Stomach smooth muscle (tissue), 2 donors: ENCODE data around the gene PPP1R10.
"Not testable (repeated sequence)": the region's sequence is repeated elsewhere in the genome, so short reads cannot be mapped to it uniquely, and the experiment has no call there.

Experiments used
- H3K27ac ChIP-seq: one replicate; pipeline ENCODE4 v1.7.0; 2013; ENCODE audit warnings: mild to moderate bottlenecking, low read length, inconsistent platforms
- H3K27me3 ChIP-seq, 2 donors: one replicate each; pipeline ENCODE4 v1.7.0; 2013; ENCODE audit warnings: low read length in 2 of 2; ENCODE audit not compliant: insufficient read depth in 2 of 2, control insufficient read depth in 1 of 2
- H3K36me3 ChIP-seq, 2 donors: one replicate each; pipeline ENCODE4 v1.7.0; 2013; ENCODE audit warnings: low read length in 2 of 2; ENCODE audit not compliant: control insufficient read depth in 2 of 2, insufficient read depth in 2 of 2
- H3K4me1 ChIP-seq: one replicate; pipeline ENCODE4 v1.7.0; 2013; ENCODE audit warnings: low read length; ENCODE audit not compliant: control insufficient read depth, insufficient read depth
- H3K4me3 ChIP-seq, 2 donors: one replicate each; pipeline ENCODE4 v1.7.0; 2013; ENCODE audit warnings: low read length in 2 of 2
- H3K9ac ChIP-seq, 2 donors: one replicate each; pipeline ENCODE4 v1.7.0; 2013; ENCODE audit warnings: low read length in 2 of 2, mild to moderate bottlenecking in 1 of 2
- H3K9me3 ChIP-seq, 2 donors: one replicate each; pipeline ENCODE4 v1.7.0; 2013; ENCODE audit warnings: low read length in 2 of 2; ENCODE audit not compliant: control insufficient read depth in 2 of 2
- donor health status: healthy.
- donor health status: Pancreatic carcinoma.

The PPP1R10 gene

GRCh38 chr6:30597315-30598144 is 19.5 kb downstream of the PPP1R10 start:
- not testable (repeated sequence) for H3K4me1 ChIP-seq

GRCh38 chr6:30592287-30592686 is 24.8 kb downstream of the PPP1R10 start:
- H3K4me1 ChIP-seq: no peaks in the 10 kb centered on the region
- no peak overlapping the region for H3K9ac ChIP-seq
- no peak overlapping the region for H3K27ac ChIP-seq
- H3K9me3 ChIP-seq: no peaks in the 10 kb centered on the region
- no peaks in the 10 kb centered on the region for H3K27me3 ChIP-seq
- peaks cover 39 to 40% of the 10 kb centered on the region in 2 donors for H3K36me3 ChIP-seq
- H3K4me3 ChIP-seq: no peak overlapping the region

More at GRCh38 chr6:30597315-30598144, 19.5 kb downstream of the PPP1R10 start:
- H3K27ac ChIP-seq, H3K4me3 ChIP-seq, H3K27me3 ChIP-seq, H3K9me3 ChIP-seq: not testable (repeated sequence)
- Histone ChIP-seq H3K36me3 (peaks cover 28% of the 10 kb centered on the region in 2 donors), H3K9ac (peak overlapping the region in 1 of 2 donors; percentile 55)

- no peaks in the 10 kb centered on the region for H3K4me1 ChIP-seq
- H3K4me3 ChIP-seq: no peak overlapping the region
- no peaks in the 10 kb centered on the region for H3K27me3 ChIP-seq
- H3K9me3 ChIP-seq: no peaks in the 10 kb centered on the region
- peaks cover 47 to 49% of the 10 kb centered on the region in 2 donors for H3K36me3 ChIP-seq
- H3K27ac ChIP-seq: peak overlapping the region; percentile 6
- H3K9ac ChIP-seq: no peak overlapping the region
These were observed 26.0 kb downstream of the PPP1R10 start for GRCh38 chr6:30591008-30591407.

- Histone ChIP-seq H3K27me3 (no peaks in the 10 kb centered on the region), H3K4me3 (no peak overlapping the region), H3K9me3 (no peaks in the 10 kb centered on the region), H3K36me3 (peaks cover 52 to 54% of the 10 kb centered on the region in 2 donors), H3K27ac (peak overlapping the region; percentile 6), H3K4me1 (no peaks in the 10 kb centered on the region), H3K9ac (no peak overlapping the region)
These were observed 26.5 kb downstream of the PPP1R10 start for GRCh38 chr6:30590509-30590908.

- Histone ChIP-seq H3K4me1 (no peaks in the 10 kb centered on the region), H3K9ac (no peak overlapping the region), H3K9me3 (no peaks in the 10 kb centered on the region), H3K4me3 (no peak overlapping the region), H3K27me3 (no peaks in the 10 kb centered on the region), H3K27ac (no peak overlapping the region), H3K36me3 (peaks cover 58 to 60% of the 10 kb centered on the region in 2 donors)
These were observed 27.2 kb downstream of the PPP1R10 start for GRCh38 chr6:30589754-30590358.

- H3K36me3 ChIP-seq: peaks cover 73 to 74% of the 10 kb centered on the region in 2 donors
- no peaks in the 10 kb centered on the region for H3K9me3 ChIP-seq
- H3K4me1 ChIP-seq: no peaks in the 10 kb centered on the region
- H3K9ac ChIP-seq: no peak overlapping the region
- no peaks in the 10 kb centered on the region for H3K27me3 ChIP-seq
- no peak overlapping the region for H3K27ac ChIP-seq
- no peak overlapping the region for H3K4me3 ChIP-seq
These were observed 33.1 kb downstream of the PPP1R10 start for GRCh38 chr6:30583921-30584320.

GRCh38 chr6:30578051-30578450 is 39.0 kb downstream of the PPP1R10 start:
- no peaks in the 10 kb centered on the region for H3K4me1 ChIP-seq
- no peak overlapping the region for H3K9ac ChIP-seq
- H3K27ac ChIP-seq: no peak overlapping the region
- no peaks in the 10 kb centered on the region for H3K27me3 ChIP-seq
- peaks cover 47 to 50% of the 10 kb centered on the region in 2 donors for H3K36me3 ChIP-seq
- no peak overlapping the region for H3K4me3 ChIP-seq
- no peaks in the 10 kb centered on the region for H3K9me3 ChIP-seq

- Histone ChIP-seq H3K36me3 (peaks cover 12 to 16% of the 10 kb centered on the region in 2 donors), H3K9ac (no peak overlapping the region), H3K4me3 (no peak overlapping the region), H3K4me1 (peaks cover 22% of the 10 kb centered on the region), H3K27me3 (no peaks in the 10 kb centered on the region), H3K27ac (no peak overlapping the region), H3K9me3 (no peaks in the 10 kb centered on the region)
These were observed 43.9 kb downstream of the PPP1R10 start for GRCh38 chr6:30573113-30573512.

GRCh38 chr6:30572148-30572547 is 44.9 kb downstream of the PPP1R10 start:
- H3K36me3 ChIP-seq: peaks cover 2 to 6% of the 10 kb centered on the region in 2 donors
- H3K9me3 ChIP-seq: no peaks in the 10 kb centered on the region
- H3K4me1 ChIP-seq: peaks cover 22% of the 10 kb centered on the region
- H3K9ac ChIP-seq: peak overlapping the region; percentile 93 to 98
- H3K27me3 ChIP-seq: no peaks in the 10 kb centered on the region
- H3K27ac ChIP-seq: peak overlapping the region; percentile 86
- H3K4me3 ChIP-seq: peak overlapping the region; percentile 97 to 99

- H3K9me3 ChIP-seq: no peaks in the 10 kb centered on the region
- peak overlapping the region; percentile 93 to 98 for H3K9ac ChIP-seq
- H3K4me1 ChIP-seq: peaks cover 22% of the 10 kb centered on the region
- peak overlapping the region; percentile 86 for H3K27ac ChIP-seq
- H3K27me3 ChIP-seq: no peaks in the 10 kb centered on the region
- H3K4me3 ChIP-seq: peak overlapping the region; percentile 97 to 99
- peaks cover 0 to 3% of the 10 kb centered on the region in 2 donors for H3K36me3 ChIP-seq
These were observed 45.3 kb downstream of the PPP1R10 start for GRCh38 chr6:30571762-30572082.
